T follicular helper cell (primary cell): ENCODE data around the gene RPS6KA1.
A peak's percentile ranks its signal among the peaks of the same experiment; 100 is the strongest.
"Not testable (repeated sequence)": the region's sequence is repeated elsewhere in the genome, so short reads cannot be mapped to it uniquely, and the experiment has no call there.

Experiments used
- DNase-seq: peaks from one replicate; pipeline ENCODE4 v3.0.0-alpha.2; 2020; ENCODE audit warnings: low read depth
- total RNA-seq, 2 experiments: gene quantifications; one replicate each; lab custom pipeline; 2026; lab: John Stamatoyannopoulos, UW

The RPS6KA1 gene
- total RNA-seq: 147 to 156 reads per million in 2 experiments

DNA sequence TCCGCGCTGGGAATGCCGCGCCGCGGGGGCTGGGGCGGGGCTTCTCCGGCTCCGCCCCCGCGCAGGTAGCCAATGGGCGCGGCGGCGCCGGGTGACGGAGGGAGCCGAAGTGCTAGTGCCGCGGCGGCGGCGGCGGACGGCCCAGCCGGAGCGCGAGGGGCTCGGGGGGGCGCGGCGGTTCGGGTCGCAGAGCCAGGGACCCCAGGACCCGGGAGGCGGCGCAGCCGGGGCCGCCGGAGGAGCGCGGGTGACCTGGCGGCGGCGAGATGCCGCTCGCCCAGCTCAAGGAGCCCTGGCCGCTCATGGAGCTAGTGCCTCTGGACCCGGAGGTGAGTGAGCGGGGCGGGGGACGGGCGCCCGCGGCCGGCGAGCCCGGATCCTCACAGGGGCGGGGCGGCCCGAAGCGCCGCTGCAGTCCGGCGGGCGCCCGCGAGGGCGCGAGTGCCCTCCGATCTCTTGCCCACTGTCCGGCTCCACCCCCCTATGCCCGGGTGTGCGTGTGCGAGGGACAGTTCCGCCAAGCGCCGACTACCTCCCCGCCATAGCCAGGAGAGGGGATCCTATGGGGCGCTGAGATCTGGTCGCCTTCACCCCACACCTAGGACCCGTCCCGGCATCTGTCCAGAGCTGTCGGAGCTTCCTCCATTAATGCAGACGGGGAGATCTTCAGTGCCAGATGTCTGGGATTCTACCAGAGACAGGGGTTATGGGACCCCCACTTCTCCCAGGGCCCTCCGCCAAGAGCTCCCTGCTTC is at the start of gene RPS6KA1:
TSS of gene RPS6KA1 (plus strand) at position 107 of the 755 bp plus-strand sequence. CDS start at position 267, 160 bp downstream.
- DNase-seq: peak; percentile 41

- no peak for DNase-seq
Measured at GRCh38 chr1:26482921-26483320, 46.6 kb upstream of the RPS6KA1 start.

DNA sequence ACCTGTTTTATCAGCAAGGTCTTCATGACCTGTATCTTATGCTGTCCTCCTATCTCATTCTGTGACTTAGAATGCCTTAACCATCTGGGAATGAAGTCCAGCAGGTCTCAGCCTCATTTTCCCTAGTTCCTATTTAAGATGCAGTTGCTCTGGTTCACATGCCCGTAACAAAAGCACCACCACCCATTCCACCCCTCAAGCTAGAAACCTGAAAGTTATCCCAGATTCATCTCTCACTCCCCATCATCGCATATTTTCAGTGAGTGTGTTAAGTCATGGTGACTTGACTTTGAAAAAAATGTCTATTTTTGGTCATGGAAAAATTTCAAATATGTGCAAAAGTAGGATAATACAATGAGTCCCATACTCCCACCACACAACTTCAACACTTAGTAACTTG is 45.6 kb upstream of the RPS6KA1 start:
- no peak for DNase-seq

GRCh38 chr1:26490155-26490554 is 39.4 kb upstream of the RPS6KA1 start:
- no peak for DNase-seq

DNA sequence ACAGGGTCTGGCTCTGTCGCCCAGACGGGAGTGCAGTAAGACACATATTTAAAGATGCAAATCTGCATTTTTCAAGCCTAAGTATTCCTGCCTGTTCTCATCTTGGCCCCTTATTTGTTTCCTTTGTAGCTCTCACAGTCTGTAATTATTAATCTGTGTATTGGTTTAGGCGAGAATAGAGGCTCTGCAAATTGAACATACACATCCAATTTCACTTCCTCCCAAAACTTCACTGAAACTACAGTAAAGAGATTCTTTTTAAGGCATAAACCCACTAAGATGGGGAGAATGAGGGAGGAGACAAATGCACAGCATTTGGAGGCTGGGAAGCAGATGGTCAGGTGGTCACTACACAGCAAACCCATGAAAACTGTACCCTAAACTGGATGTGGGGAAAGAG is 36.3 kb upstream of the RPS6KA1 start:
- no peak for DNase-seq

DNA sequence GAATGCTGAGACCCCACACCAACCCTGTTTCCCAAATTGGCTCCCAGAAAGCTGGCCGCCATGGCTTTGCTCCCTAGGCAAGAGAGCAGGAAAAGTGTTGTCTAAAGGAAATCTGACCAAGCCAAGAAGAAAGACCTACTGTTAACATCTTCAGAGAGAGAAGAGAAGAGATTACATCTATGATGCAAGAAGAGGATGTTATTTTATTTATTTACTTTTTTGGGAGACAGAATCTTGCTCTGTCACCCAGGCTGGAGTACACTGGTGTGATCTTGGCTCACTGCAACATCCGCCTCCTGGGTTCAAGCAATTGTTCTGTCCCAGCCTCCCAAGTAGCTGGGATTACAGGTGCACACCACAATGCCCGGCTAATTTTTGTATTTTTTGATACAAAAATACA is 35.6 kb upstream of the RPS6KA1 start:
- DNase-seq: no peak

DNA sequence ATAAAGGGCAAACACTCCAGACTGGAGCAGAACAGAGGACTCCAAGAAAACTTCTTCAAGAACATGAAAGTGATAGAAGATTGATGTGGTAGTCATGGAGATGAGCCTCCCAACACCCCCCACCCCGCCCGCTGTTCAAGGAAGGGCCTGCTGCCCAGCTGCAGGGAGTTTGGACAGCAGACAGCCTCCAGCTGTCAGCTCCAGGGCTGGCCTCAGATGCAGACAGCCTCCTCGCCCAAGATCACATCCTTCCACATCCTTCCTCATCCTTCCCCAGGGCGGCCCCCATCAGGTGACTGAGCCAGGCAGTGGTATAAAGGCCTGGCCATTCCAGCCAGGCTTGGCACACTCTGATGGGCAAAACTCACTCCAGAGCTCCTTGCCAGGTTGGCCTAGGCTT is 32.7 kb upstream of the RPS6KA1 start:
- no peak for DNase-seq

GRCh38 chr1:26498894-26499293 is 30.7 kb upstream of the RPS6KA1 start:
- DNase-seq: no peak

DNA sequence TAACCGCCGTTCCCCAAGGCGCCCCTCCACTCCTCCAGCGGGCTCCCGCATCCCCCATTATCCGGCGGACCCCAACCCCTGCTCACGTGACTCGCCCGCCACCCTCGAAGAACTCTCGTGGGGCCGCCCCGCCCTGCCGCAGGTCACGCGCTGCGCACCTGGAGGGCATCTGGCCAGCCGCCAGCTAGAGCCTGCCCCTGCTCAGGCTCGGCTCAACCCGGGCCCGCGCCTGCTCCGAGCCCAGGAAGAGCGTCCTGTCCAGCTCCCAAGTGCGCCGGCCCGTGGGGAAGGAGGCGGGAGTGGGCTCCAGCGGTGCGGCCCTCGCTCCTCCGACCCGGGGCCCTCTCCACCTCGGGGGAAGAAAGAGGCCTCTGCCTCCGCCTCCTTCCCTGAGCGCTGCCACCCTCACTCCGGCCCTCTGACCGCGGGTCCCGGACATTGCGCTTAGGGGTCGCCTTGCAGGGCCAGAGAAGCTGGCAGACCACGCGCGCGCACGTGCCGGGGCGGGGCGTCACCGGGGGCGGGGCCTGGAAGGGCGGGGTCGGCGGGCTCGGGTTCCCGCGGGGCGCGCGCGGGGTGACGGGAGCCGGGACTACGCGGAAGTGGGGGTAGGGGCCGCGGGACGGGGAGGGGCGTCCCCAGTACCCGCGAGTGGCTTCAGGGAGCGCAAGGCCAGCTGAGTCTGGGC is 28.9 kb upstream of the RPS6KA1 start:
- DNase-seq: peak; percentile 81

DNA sequence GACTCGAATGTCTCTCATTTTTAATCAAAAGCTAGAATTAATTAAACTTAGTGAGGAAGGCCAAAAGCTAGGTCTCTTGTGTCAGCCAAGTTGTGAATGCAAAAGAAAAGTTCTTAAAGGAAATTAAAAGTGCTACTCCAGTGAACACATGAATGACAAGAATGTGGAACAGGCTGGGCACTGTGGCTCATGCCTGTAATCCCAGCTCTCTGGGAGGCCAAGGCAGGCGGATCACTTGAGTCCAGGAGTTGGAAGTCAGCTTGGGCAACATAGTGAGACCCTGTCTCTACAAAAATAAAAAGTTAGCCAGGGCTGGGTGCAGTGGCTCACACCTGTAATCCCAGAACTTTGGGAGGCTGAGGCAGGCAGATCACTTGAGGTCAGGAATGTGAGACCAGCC is 18.9 kb upstream of the RPS6KA1 start:
- DNase-seq: not testable (repeated sequence)

- DNase-seq: not testable (repeated sequence)
Measured at GRCh38 chr1:26515836-26516235, 13.7 kb upstream of the RPS6KA1 start.

DNA sequence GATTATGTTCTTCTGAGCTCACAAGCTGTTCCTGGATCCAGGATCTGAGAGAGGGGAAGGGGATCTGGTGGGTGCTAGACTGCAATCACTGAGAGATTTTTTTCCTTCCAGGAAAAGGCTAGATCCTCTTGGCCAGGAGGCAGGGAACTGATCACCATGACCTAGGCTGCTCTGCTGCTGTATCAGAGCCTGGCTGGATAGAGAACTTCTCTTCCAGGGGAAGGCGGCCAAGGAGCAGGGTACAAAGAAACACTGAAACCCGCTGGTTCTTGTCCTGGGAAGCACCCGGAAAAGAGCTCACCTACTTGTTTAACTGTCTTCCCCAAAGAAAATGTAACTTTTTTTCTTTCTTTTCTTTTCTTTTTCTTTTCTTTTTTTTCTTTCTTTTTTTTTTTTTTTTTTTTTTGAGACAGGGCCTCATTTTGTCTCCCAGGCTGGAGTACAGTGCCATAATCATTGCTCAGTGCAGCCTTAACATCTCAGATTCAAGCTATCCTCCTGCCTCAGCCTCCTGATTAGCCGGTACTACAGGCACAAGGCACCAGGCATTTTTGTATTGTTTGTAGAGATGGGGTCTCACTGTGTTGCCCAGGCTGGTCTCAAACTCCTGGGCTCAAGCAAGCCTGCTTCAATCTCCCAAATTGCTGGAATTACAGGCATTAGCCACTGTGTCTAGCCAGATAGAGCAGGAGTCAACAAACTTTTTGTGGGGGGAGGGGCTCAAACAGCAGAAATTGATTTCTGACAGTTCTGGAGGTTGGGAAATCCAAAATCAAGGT is 12.4 kb upstream of the RPS6KA1 start:
- DNase-seq: no peak

DNA sequence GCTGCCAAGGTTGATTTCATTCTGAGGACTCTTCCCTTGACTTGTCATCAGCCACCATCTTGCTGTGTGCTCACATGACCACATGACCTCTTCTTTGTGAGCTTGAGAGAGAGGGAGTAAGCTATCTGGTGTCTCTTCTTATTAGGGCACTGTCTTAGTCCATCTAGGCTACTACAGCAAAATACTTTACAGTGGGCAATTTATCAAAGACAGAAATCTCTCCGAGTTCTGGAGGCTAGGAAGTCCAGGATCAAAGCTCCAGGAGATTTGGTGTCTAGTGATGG is 11.9 kb upstream of the RPS6KA1 start:
- DNase-seq: no peak

- no peak for DNase-seq
Measured at GRCh38 chr1:26518355-26518754, 11.2 kb upstream of the RPS6KA1 start.

DNA sequence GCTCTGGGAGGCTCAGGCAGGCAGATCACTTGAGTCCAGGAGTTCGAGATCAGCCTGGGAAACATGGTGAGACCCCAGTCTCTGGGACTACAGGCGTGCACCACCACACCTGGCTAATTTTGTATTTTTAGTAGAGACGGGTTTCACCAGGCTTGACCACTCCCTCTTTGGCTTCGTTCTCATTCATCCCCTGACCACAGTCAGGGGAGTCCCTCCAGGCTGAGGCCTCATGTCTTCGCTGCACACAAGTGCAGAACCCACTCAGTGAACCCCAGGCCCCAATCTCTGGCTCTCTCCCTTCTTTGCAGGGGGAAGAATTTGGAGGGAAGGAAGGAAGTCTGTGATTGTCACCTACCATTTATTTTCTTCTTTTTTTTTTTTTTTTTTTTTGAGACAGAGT is 9.2 kb upstream of the RPS6KA1 start:
- no peak for DNase-seq

- no peak for DNase-seq
Measured at GRCh38 chr1:26521669-26522030, 7.9 kb upstream of the RPS6KA1 start.

- DNase-seq: no peak
Measured at GRCh38 chr1:26522073-26522472, 7.5 kb upstream of the RPS6KA1 start.

GRCh38 chr1:26524181-26524580 is 5.4 kb upstream of the RPS6KA1 start:
- DNase-seq: no peak

DNA sequence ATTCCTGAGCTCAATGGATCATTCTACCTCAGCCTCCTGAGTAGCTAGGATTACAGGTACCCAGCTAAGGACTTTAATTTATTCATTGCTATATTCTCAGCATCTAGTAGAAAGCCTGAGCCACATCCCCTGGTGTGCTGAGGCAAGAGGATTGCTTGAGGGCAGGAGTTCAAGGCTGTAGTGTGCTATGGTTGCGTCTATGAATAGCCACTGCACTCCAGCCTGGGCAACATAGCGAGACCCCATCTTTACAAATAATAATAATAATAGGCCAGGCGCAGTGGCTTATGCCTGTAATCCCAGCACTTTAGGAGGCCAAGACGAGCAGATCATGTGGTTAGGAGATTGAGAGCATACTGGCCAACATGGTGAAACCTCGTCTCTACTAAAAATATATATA is 3.3 kb upstream of the RPS6KA1 start:
- no peak for DNase-seq

DNA sequence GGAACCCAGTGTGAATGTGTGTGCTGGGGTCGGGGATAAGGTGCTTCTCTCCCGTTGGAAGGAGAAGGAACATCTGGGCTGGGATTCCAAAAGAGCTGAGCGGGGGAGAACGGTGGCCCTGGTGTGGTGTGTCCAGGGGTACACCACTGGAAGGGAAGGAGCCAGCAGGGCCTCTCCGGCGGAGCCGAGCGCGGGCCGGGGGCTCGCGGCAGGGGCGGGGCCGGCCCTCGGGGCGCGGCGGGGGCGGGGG is 231 bp upstream of the RPS6KA1 start:
- no peak for DNase-seq

DNA sequence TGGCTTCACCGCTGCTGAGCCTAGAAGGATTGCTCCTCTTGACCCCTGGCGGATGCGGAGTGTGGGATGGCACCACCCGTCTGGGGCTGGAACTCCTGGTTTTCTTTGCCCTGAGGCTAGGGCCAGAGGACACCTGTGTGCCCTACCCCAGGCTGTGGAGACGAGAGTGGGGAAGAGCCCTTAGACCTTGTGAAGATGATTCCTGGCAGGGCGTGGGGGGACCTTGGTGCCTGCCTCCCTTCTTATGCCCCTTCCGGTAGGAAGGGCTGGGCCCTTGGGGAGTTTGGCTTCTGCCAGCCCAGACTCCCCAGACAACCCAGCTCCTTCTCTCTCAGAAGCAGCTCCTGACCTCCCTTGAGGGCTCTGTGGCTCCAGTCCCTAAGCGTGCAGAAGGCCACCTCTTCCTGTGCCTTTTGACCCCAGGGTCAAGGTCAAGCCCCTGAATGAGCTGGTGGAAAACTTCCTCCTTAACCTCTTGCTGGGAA is 891 bp downstream of the RPS6KA1 start:
- DNase-seq: no peak

GRCh38 chr1:26530895-26531598 is 1.5 kb downstream of the RPS6KA1 start:
- DNase-seq: no peak
